H7 (cell line): ENCODE results near the gene CENPS. TPM values are rescaled to one million over a fixed set of nuclear protein-coding genes. Genes with fewer than 3 reads are reported as not detected.
"Not testable (repeated sequence)": the region's sequence is repeated elsewhere in the genome, so short reads cannot be mapped to it uniquely, and the experiment has no call there.

Experiments
- DNase-seq: peaks from one replicate; pipeline ENCODE4 v3.0.0; 2012
- H3K27me3 ChIP-seq: 2 replicates; pipeline ENCODE4 v1.6.0; 2011; ENCODE audit warnings: mild to moderate bottlenecking, low read length; ENCODE audit not compliant: control insufficient read depth, insufficient read depth
- H3K36me3 ChIP-seq: replicated peaks from 2 replicates; pipeline ENCODE4 v1.5.1; 2011; ENCODE audit warnings: low read length; ENCODE audit not compliant: control insufficient read depth, insufficient read depth
- H3K4me3 ChIP-seq: 2 replicates; pipeline ENCODE4 v1.5.1; 2011; ENCODE audit warnings: low read depth, mild to moderate bottlenecking, control low read depth, low read length, moderate library complexity; ENCODE audit not compliant: insufficient read depth
- total RNA-seq: library from RNA; depleted of rRNA; stranded (reverse); fragments of >200 nt; shearing (Covaris generic); gene quantifications from 2 replicates; pipeline ENCODE4 v1.2.3, GENCODE V29; 2014

The CENPS gene
- total RNA-seq, 1 experiment from 2014 or later = 19.1 TPM

DNA sequence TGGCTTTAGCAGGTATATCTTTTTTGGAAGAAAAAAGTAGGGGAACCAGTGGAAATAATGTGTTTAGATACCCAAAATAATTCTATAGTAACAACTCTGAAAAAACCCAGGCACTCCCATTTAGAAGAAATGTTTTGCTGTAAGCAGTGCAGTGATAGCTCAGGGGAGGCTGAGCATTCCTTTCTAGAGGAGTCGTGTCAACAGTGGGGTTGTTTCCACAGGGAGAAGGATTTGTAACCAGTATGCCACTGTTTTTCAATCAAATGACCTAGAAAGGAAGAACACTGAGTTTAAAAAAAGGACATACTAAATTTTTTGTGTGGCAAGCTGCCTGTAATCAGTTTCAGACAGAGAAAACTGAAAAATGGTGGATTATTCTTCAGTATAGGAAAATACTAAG is 29.0 kb upstream of the CENPS start:
- peaks cover 28% of the 10 kb centered on the region for H3K36me3 ChIP-seq
- no peak for DNase-seq
- H3K27me3 ChIP-seq = no peaks in the 10 kb centered on the region
- no peak overlapping the region for H3K4me3 ChIP-seq

DNA sequence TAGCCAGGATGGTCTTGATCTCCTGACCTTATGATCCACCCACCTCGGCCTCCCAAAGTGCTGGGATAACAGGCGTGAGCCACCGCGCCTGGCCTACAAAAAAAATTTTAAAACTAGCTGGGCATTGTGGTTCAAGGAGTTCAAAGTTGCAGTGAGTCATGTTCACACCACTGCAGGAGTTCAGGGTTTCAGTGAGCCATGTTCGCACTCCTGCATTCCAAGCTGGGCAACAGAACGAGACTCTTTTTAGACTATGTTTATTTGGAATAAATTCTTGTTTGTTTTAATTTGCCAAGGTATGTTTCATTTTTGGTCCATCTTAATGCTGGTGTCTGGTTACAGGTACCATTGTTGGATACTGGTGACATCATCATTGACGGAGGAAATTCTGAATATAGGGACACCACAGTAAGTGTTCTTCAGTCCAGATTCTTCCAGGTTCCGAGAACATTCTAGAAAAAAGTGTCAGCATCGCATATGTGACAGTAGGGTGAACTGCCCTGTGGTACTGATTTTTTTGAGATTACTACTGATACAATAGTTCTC is 27.4 kb upstream of the CENPS start:
- Histone ChIP-seq H3K36me3 (peaks cover 39% of the 10 kb centered on the region), H3K4me3 (no peak overlapping the region)
- no peak for DNase-seq

GRCh38 chr1:10407201-10407600 is 23.0 kb upstream of the CENPS start:
- no peaks in the 10 kb centered on the region for H3K27me3 ChIP-seq
- peaks cover 58% of the 10 kb centered on the region for H3K36me3 ChIP-seq
- no peak for DNase-seq
- H3K4me3 ChIP-seq = no peak overlapping the region

More for the DNA sequence above, 27.4 kb upstream of the CENPS start:
- no peaks in the 10 kb centered on the region for H3K27me3 ChIP-seq

GRCh38 chr1:10415211-10415930 is 14.9 kb upstream of the CENPS start:
- peak; percentile 40 for DNase-seq
- Histone ChIP-seq H3K4me3 (no peak overlapping the region), H3K27me3 (no peaks in the 10 kb centered on the region), H3K36me3 (peaks cover 50% of the 10 kb centered on the region)

DNA sequence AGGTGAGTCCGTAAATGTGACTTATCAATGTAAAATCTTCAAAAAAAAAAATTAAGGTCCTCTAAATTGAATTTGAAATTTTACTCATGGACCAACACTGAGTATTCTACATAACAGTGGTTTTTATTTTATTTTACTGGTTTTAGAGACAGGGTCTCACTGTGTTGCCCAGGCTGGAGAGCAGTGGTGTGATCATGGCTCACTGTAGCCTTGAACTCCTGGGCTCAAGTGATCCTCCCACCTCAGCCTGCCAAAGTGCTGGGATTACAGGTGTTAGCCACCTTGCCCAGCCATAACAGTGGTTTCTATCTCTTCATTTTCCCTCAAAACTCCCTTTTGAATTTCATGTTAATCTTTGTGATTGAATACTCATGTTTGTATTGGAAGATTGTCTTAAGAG is 14.3 kb upstream of the CENPS start:
- not testable (repeated sequence) for DNase-seq, H3K4me3 ChIP-seq, H3K27me3 ChIP-seq
- H3K36me3 ChIP-seq = peaks cover 51% of the 10 kb centered on the region

DNA sequence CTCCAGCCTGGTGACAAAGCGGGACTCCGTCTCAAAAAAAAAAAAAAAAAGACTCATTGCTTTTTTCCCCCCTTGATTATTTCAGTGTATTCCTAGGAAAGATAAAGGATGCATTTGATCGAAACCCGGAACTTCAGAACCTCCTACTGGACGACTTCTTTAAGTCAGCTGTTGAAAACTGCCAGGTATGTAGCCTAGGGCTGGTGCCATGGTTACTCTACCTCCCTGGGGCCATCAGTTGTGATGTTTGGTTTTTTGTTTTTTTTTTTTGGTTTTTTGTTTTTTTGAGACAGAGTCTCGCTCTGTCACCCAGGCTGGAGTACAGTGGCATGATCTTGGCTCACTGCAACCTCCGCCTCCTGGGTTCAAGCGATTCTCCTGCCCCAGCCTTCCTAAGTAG is 11.5 kb upstream of the CENPS start:
- not testable (repeated sequence) for H3K4me3 ChIP-seq, DNase-seq, H3K27me3 ChIP-seq
- peaks cover 29% of the 10 kb centered on the region for H3K36me3 ChIP-seq

DNA sequence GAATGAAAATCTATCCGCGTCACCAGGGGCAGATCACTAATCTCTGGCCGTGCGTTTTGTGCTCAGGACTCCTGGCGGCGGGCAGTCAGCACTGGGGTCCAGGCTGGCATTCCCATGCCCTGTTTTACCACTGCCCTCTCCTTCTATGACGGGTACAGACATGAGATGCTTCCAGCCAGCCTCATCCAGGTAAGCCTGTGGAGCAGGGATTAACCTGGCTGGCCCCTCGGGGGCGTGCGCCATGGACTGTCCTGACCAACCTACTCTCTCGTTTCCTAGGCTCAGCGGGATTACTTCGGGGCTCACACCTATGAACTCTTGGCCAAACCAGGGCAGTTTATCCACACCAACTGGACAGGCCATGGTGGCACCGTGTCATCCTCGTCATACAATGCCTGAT is 10.9 kb upstream of the CENPS start:
- no peak for DNase-seq
- Histone ChIP-seq H3K36me3 (peaks cover 28% of the 10 kb centered on the region), H3K4me3 (no peak overlapping the region), H3K27me3 (no peaks in the 10 kb centered on the region)

GRCh38 chr1:10421637-10422036 is 8.6 kb upstream of the CENPS start:
- DNase-seq = no peak
- H3K27me3 ChIP-seq = no peaks in the 10 kb centered on the region
- H3K36me3 ChIP-seq = peaks cover 23% of the 10 kb centered on the region
- no peak overlapping the region for H3K4me3 ChIP-seq

GRCh38 chr1:10424034-10424433 is 6.2 kb upstream of the CENPS start:
- Histone ChIP-seq H3K4me3 (no peak overlapping the region), H3K27me3 (no peaks in the 10 kb centered on the region), H3K36me3 (peaks cover 12% of the 10 kb centered on the region)
- DNase-seq = no peak

GRCh38 chr1:10424651-10425050 is 5.6 kb upstream of the CENPS start:
- H3K27me3 ChIP-seq = no peaks in the 10 kb centered on the region
- peaks cover 7% of the 10 kb centered on the region for H3K36me3 ChIP-seq
- DNase-seq = no peak
- H3K4me3 ChIP-seq = no peak overlapping the region

- not testable (repeated sequence) for H3K27me3 ChIP-seq, H3K36me3 ChIP-seq, DNase-seq, H3K4me3 ChIP-seq
These were observed 4.3 kb upstream of the CENPS start for GRCh38 chr1:10425826-10426534.

GRCh38 chr1:10426535-10426848 is 3.7 kb upstream of the CENPS start:
- H3K36me3 ChIP-seq, H3K4me3 ChIP-seq, DNase-seq, H3K27me3 ChIP-seq: not testable (repeated sequence)

- no peak overlapping the region for H3K4me3 ChIP-seq
- H3K36me3 ChIP-seq = no peaks in the 10 kb centered on the region
- DNase-seq = no peak
- no peaks in the 10 kb centered on the region for H3K27me3 ChIP-seq
These were observed 1.2 kb upstream of the CENPS start for GRCh38 chr1:10428984-10429383.

- DNase-seq = no peak
- H3K36me3 ChIP-seq = no peaks in the 10 kb centered on the region
- no peaks in the 10 kb centered on the region for H3K27me3 ChIP-seq
- peak overlapping the region; percentile 87 for H3K4me3 ChIP-seq
These were observed 391 bp upstream of the CENPS start for GRCh38 chr1:10429868-10430215.

DNA sequence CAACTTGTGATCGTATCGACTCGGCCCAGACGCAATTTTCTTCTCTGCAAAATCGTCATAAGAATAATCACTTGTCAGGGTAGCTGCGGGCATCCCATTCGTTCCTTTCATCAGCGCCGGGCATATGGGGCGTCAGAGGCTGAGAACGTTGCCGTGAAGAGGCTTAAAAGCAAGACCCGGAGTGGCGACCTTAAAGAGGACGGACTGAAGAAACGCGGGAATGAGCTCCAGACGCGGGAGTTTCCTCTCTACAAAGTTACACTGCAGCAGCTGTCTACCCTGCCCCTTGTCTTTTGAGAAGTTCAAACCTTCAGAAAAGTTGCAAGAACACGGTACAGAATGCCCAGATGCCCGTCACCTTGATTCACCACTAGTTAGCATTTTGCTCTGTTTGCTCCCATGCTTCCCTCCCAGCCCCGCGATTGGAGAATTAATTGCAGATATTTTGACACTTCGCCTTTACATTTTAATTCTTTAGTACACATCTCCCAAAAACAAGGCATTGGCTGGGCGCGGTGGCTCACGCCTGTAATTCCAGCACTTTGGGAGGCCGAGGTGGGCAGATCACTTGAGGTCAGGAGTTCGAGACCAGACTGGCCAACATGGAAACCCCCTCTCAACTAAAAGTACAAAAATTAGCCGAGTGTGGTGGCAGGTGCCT is 967 bp downstream of the CENPS start:
- peak; percentile 65 for DNase-seq
- Histone ChIP-seq H3K4me3 (peak overlapping the region; percentile 87), H3K36me3 (no peaks in the 10 kb centered on the region), H3K27me3 (no peaks in the 10 kb centered on the region)
